Activated T-cell treated with anti-CD3 and anti-CD28 coated beads for 48 hours (primary cell): ENCODE measurements around the gene NUBPL.
"Not testable (repeated sequence)": the region's sequence is repeated elsewhere in the genome, so short reads cannot be mapped to it uniquely, and the experiment has no call there.

ENCODE experiments used
- DNase-seq: peaks from one replicate; pipeline ENCODE4 v3.0.0-alpha.2; 2020; ENCODE audit warnings: low read depth

The NUBPL gene

DNA sequence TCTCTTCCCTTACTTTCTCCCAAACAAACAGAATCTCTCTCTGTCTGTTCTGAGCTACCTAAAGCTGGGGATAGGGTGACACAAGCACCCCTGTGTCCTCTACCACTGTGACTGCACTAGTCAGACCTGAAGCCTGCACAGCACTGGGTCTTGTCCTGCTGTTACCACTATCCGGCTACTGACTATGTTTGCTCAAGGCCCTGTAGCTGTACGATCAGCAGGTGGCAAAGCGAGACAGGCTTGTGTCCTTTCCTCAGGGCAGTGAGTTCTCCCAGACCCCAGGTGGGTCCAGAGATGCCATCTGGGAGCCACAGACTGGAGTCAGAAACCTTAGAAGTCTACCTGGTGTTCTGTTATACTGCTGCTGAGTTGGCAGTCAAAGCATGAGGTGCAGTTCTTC, 116.4 kb downstream of the NUBPL start:
- no peak for DNase-seq

DNA sequence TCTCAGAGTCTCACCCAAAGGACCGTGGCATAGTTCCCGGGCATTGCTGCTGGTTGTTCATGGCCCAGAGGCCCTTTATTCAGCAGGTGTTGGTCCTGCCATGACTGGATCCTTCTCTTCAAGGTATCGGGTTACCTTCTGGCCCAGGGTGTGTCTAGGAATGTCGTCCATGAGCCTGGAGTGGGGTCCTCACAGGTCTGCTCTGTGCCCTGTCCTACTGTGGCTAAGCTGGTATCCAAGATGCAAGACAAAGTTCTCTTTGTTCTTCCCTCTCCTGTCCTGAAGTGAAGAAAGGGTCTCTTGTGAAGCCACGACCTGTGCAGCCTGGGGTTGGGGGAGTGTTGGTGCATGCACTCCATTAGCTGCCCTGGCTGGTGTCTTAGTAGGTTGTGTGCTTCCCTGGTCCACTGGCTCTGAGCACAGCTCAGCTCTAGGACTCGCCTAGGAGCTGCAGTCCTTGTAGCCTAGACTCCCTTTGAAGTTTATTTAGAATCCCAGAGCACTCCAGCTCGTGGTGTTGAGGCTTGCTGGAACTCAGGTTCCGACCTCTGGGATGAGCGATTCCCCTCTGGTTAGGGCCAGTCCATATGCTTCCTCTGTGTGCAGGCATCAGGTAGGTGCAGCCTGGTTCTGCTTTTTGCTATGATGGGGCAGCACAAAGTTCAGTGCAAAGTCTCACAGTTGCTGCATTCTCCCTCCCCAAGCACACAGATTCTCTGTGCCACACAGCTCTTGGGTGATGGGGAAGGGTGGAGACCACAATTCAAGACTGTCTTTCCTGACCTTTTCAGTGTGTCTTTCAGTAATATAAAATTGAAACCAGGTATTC, 117.4 kb downstream of the NUBPL start:
- DNase-seq, result no peak

DNA sequence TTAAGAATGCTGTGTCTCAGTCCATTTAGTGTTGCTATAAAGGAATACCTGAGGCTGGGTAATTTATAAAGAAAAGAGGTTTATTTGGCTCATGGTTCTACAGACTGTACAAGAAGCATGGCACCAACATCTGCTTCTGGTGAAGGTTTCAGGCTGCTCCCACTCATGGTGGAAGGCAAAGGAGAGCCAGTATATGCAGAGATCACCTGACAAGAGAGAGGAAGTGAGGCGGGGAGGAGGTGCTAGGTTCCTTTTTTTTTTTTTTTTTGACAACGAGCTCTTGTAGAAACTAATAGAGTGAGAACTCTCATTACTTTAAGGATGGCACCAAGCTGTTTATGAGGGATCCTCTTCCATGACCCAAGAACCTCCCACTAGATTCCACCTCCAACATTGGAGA, 121.6 kb downstream of the NUBPL start:
- DNase-seq, result no peak

DNA sequence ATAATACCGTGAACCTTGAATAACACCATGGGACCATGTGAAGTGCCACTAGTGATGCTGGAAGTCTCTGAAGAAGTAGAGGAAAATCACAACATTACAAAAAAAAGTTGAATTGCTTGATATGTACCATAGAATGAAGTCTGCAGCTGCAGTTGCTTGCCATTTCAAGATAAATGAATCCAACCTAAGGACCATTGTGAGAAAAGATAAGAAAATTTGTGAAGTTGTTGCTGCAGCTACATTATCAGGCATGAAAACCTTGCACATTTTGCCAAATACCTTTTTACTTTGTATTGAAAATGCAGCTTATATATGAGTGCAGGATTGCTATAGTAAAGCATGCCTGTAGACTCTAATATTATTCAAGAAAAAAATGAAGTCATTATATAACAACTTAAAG, 126.5 kb downstream of the NUBPL start:
- no peak for DNase-seq

DNA sequence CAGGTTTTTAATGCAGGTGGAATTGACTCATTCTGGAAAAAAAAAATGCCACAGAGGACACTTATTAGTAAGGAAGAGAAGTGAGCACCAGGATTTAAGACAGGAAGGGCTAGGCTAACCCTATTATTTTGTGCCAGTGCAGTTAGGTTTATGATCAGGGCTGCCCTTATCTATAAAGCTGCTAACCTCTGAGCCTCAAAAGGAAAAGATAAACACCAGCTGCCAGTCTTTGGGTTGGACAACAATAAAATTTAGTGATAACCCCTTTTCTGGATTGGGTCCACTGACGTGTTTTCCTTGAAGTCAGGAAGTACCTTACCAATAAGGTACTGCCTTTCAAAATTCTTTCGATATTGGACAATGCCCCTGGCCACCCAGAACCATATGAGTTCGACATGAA, 128.9 kb downstream of the NUBPL start:
- DNase-seq, result no peak

DNA sequence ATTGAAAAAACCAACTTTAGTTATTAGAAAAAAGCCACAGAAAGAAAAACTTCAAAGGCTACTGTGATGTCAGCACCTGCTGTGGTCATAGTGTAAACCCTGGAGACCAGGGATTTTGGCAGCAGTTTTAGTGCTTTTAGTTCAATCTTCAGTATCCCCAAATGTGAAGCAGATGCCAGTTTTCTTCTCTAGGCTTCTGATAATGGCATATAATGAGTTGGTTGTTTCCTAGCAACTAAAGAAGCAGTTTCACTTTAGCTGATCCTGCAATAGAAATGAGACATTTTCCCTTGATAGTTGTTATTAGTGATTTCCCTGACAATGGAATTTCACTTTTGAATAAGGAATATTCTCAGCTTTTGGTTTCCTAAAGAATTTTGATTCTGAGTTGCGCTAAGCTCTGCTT, 131.2 kb downstream of the NUBPL start:
- no peak for DNase-seq

DNA sequence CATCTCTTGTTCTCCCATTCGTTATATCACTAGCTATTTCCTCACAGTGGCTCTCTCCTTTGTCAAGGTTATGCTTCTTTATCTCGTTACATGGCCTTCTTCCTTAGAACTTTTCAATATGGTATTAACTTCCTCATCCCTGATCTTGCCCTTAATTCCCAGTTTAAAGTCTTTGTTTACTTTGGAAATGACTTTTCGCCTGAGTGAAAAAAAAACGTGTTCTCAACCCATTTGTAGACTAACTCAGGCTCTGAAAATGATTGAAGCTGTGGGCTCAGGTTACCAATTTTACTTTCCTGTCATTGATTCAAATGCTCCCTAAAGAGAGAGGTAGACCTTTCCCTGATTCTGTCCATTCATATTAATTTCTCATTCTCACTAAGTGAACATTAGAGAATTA, 135.2 kb downstream of the NUBPL start:
- no peak for DNase-seq

DNA sequence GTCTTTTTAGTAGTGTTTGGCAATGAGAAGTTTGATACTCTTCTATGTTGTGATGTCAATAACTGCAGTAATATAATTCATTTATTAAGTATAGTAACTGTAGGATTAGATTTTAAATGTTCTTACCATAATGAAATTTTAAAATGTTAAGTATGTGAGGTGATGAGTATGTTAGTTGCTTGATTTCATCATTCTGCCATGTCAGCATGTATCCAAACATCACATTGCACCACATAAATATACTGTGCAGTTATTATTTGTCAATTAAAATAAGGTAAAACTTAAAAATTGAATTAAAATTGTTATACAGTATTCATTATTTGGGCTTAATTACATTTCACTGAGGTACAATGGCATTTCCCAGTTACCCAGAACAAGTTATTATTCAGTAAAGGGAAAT, 138.6 kb downstream of the NUBPL start:
- no peak for DNase-seq

DNA sequence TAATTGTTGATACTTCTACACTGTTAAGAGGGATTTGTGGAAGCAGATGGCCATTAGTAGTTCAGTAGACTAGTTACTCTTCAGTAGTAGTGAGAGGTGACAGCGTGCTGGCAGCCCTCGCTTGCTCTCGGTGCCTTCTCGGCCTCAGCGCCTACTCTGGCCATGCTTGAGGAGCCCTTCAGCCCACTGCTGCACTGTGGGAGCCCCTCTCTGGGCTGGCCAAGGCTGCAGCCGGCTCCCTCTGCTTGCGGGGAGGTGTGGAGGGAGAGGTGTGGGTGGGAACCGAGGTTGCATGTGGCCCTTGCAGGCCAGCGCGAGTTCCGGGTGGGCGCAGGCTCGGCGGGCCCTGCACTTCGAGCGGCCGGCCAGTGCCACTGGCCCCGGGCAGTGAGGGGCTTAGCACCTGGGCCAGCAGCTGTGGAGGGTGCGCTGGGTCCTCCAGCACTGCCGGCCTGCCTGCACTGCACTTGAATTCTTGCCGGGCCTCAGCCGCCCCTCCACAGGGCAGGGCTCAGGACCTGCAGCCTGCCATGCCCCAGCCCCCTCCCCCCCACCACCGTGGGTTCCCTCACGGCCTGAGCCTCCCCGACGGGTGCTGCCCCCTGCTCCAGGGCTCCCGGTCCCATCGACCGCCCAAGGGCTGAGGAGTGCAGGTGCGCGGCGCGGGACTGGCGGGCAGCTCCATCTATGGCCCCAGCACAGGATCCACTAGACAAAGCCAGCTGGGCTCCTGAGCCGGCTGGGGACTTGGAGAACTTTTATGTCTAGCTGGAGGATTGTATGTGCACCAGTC, 139.3 kb downstream of the NUBPL start:
- no peak for DNase-seq

DNA sequence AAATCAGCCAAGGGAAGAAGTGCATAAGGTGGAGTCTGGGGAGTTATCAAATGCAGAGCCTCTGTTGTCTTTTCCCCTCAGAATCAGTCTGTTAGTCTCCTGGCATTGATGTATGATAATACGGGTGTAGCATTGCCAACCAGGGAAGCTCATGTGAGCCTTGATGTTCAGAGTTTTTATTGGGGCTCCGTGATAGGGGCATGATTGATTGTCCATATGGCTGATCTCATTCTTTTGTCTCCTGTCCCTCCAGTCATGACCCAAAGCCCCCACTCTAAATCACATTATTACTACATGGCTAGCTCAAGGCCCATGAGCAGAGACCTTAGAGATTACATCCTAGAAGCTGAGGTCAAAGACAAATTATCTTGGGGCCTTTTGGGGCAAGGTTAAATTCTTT, 140.9 kb downstream of the NUBPL start:
- DNase-seq, result no peak

DNA sequence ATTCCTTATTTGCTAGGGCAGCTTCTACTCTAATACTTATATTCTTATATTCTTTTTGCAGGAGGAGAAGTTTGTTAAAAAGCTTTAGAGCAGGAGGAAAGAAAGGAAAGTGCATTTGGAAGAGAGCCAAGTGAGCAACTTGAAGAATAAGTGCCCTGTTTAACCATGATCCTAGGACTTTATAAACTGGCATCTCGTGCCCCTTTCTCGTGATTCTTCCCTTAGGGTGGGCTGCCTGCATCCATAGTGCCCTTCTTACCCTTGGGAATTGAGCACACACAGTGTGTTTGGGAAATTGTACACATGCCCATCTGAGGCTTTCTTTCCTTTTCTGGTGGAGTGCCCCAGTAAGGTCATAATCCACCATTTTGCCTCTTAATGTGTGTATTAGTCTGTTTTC, 141.9 kb downstream of the NUBPL start:
- no peak for DNase-seq

DNA sequence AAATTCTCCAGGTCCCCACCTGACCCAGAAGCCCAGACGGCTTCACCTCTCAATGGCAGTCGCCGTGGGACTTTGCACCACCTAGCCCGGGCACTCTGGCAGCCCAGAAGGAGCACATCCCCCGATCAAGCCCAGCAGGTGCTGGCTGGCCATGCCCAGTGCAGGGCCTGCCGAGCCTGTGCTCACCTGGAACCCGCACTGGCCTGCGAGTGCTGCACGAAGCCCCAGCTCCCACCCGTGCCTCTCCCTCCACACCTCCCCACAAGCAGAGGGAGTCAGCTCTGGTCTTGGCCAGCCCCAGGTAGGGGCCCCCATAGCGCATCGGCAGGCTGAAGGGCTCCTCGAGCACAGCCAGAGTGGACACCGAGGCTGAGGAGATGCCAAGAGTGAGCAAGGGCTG, 144.5 kb downstream of the NUBPL start:
- no peak for DNase-seq

DNA sequence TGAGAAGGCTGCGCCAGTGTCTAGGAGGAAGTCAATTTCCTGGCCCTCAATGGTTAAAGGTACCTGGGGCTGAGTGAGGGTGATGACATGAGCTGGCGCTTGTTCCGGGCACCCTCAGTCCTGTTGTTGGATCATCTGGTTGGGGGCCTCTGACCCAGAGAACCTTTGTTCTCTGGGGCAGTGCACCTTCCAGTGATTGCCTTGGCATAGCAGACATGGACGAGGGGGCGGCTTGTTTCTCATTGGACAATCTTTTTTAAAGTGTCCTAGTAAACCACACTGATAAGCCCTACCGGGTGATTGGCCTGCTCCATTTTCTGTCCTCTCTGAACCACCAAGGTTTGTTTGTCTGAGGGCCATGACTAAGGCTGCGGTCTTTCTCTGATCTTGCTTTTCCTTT, 147.5 kb downstream of the NUBPL start:
- not testable (repeated sequence) for DNase-seq

DNA sequence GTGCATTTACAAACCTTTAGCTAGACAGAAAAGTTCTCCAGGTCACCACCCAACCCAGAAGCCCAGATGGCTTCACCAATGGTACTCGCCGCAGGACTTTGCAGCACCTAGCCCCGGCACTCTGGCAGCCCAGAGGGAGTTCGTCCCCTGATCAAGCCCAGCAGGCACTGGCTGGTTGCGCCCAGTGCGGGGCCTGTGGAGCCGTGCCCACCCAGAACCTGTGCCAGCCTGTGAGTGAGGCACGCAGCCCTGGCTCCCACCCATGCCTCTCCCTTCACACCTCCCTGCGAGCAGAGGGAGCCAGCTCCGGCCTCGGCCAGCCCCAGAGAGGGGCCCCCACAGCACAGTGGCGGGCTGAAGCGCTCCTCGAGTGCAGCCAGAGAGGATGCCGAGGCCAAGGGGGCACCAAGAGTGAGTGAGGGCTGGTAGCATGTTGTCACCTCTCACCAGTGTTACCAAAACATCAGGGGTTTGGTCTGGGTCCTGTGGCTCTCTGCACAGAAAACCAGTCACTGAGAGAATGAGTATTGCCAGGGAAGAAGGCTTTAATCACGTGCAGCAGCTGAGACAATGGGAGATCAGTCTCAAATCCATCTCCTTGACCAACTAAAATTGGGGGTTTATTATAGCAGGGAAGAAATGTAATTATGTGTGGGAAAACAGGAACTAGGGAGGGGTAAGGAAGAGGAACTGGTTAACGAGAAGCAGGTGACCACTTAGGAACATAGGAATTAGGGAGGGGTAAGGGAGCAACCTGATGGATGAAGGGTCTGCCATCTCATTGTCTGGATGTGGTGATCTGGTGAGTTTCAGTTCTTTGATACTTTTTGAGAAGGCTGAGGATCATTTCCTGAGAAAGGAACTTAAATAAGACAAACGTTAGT, 151.3 kb downstream of the NUBPL start:
- no peak for DNase-seq

DNA sequence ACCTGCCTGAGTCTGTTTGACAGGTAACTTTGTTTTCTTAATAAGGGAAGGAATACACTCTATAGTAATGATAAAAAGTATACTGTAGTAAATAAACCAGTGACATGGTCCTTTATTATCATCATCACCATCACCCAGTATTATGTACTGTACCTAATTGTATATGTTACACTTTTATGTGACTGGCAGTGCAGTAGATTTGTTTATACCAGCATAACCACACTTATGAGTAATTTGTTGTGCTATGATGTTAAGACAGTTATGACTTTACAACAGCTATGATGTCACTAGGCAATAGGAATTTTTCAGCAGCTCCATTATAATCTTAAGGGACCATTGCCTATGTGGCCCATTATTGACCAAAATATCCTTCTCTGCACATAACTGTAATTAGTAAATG, 155.0 kb downstream of the NUBPL start:
- DNase-seq, result no peak

DNA sequence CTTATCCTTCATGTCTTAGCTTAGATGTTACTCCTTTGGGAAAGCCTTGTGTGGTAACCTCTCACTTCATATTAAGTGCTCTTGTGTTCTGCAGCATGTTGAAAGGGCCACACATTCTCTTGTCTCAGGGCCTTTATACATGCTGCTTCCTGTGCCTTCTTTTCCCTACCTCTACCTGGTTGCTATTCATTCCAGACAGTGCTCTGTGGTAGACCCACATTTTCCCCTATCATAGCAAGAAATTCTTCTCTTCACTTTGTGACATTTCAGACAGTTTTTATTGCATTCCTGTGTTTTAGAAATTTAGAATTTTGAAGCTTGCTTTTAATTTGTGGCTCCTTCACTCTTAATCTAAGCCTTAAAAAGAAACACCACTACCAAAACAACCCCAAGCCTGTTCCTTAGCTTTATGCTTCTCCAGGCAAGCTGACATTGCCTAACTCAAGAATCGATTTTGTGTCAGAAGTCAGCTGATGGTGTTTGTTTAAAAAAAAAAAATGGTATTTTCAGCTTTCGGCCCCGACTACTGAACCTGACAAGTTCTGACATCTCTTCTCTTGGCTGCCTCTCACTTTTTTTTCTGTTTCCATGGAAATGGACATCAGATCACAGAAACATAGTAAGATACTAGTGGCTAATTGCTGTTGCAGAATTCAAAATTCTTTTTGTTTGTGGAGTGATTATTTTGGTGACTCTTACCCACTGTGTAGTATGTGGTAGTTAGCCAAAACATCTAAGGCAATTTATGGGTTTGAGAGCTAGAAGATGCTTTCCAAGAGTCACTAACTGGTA, 156.3 kb downstream of the NUBPL start:
- no peak for DNase-seq

DNA sequence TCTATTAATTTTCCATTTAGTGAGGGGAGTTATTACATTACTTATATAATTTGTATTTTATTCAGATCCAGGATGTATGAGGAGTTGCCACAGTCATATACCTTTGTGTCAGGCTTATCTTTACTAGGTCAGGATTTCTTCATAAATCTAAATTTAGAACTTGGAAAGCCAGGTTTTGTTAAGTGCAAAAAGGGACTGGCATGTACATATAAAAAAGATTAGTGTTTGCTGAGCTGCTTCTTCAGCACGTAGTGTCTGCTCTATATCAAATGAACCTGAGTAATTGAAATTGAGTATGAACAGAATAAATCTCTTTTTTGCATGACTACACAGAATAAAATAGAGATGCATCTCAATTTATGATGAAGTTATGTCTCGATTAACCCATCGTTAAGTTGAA, 157.4 kb downstream of the NUBPL start:
- DNase-seq, result no peak

DNA sequence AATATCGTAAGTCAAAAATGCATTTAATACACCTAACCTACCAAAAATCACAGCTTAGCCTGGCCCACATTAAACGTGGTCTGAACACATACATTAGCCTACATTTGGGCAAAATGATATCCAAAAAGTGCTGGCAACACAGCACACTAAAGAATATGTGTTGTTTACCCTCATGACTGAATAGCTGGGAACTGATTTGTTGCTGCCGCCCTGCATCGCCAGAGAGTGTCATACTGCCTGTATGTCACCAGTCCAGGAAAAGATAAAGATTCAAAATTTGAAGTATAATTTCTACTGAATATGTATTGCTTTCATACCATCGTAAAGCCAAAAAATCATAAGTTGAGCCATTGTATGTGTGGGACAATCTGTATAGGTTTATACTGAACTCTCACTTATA, 157.8 kb downstream of the NUBPL start:
- no peak for DNase-seq

DNA sequence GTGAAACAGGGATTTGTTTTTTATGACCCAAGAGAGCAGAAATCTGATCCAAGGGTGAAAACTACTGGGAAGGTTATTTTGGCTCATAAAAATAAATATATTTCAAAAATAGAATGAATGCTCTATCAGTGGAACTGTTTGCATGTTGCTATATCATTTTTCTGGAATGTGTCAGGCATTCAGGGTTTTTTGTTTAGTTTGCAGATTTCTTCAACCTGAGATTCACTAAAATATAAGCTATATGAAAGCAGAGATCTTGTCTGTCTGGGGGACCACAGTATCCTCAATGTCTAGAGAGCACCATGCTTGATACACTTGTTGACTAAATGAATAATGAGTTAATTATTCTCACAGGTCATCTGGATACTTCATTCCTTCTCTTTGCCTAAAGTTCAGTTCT, 165.1 kb downstream of the NUBPL start:
- no peak for DNase-seq

DNA sequence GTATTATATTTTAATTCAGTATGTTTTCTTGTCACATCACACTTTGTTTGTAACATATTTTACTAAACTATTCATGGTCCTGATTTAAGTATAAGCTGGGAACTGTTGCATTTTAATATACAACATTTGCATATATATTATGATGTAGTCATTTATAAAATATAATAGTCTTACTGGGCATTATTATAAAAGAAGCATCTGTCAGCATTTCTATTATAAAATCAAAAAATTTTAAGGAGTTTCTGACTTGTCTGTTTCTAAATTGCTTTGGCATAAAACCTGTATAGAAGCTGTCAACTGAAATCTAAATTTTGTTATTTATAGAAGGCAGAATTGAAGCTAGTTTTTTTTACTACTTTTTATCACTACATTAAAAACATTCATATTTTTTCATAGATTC, 166.6 kb downstream of the NUBPL start:
- DNase-seq, result no peak

DNA sequence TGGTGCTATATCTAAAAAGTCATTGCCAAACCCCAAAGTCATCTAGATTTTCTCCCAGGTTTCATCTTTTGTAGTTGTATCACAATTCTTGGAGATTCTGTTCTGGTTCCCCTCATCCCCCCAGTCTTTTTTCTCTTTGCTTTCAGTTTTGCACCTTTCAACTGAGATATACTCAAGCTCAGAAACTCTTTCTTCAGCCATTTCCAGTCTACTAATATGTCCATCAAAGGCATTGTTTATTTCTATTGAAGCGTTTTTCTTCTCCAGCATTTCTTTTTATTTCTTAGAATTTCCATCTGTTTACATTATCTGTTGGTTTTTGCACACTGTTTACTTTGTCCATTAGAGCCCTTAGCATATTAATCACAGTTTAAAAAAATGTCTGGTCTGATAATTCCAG, 179.5 kb downstream of the NUBPL start:
- no peak for DNase-seq

DNA sequence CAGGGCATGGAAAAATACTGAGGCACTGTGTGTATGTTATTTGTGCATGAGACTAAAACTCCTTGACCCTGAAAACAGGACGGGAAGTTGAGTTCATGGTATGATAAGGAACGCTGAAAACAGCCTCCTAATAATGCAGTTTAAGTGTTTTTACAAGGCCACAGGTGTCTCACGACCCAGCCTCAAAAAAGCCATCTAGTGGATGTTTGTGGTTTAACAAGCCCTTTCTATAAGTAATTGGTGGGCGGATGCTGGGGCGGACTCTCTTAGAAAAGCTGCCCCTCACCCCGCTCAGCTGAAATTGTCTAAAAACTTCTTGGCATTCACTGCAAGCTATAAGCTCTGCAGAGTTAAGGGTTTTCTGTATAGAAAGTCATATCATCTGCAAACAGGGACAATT, 184.5 kb downstream of the NUBPL start:
- no peak for DNase-seq
